HepG2 (cell line): ENCODE measurements around the gene TPST2. TPM values are rescaled to one million over a fixed set of nuclear protein-coding genes. Genes with fewer than 3 reads are reported as not detected.
A peak's percentile ranks its signal among the peaks of the same experiment; 100 is the strongest.

Experiments
- KDM5A ChIP-seq: fragments of 200-600 bp; sonication (generic); IDR thresholded peaks from 2 replicates; pipeline ENCODE4 v1.7.0; 2018; ENCODE audit warnings: antibody characterized with exemption, mild to moderate bottlenecking, low read length, borderline replicate concordance
- MTERF4 ChIP-seq: sonication (generic); formaldehyde crosslinking; IDR thresholded peaks from 2 replicates; pipeline ENCODE4 v1.8.0; 2023; ENCODE audit warnings: mild to moderate bottlenecking, missing genetic modification reagents
- RFXAP ChIP-seq: sonication (generic); formaldehyde crosslinking; IDR thresholded peaks from 2 replicates; pipeline ENCODE4 v1.4.0; 2020; ENCODE audit warnings: missing genetic modification reagents, borderline replicate concordance
- SIX1 ChIP-seq: sonication (generic); formaldehyde crosslinking; IDR thresholded peaks from 2 replicates; pipeline ENCODE4 v1.4.0; 2020; ENCODE audit warnings: missing genetic modification reagents, borderline replicate concordance
- THRA ChIP-seq: sonication (generic); formaldehyde crosslinking; IDR thresholded peaks from 2 replicates; pipeline ENCODE4 v1.4.0; 2020; ENCODE audit warnings: missing genetic modification reagents, borderline replicate concordance
- ZC3H4 ChIP-seq: sonication (generic); formaldehyde crosslinking; IDR thresholded peaks from 2 replicates; pipeline ENCODE4 v1.4.0; 2020; ENCODE audit warnings: missing genetic modification reagents, borderline replicate concordance
- ZMAT5 ChIP-seq: sonication (generic); formaldehyde crosslinking; IDR thresholded peaks from 2 replicates; pipeline ENCODE4 v1.5.0; 2020; ENCODE audit warnings: mild to moderate bottlenecking, low read depth, missing genetic modification reagents, borderline replicate concordance
- ZNF101 ChIP-seq: sonication (generic); formaldehyde crosslinking; IDR thresholded peaks from 2 replicates; pipeline ENCODE4 v1.4.0; 2020; ENCODE audit warnings: mild to moderate bottlenecking, low read depth, missing genetic modification reagents, borderline replicate concordance
- ZNF17 ChIP-seq: sonication (generic); formaldehyde crosslinking; IDR thresholded peaks from 2 replicates; pipeline ENCODE4 v1.5.0; 2020; ENCODE audit warnings: mild to moderate bottlenecking, missing genetic modification reagents
- ZNF230 ChIP-seq: sonication (generic); formaldehyde crosslinking; IDR thresholded peaks from 2 replicates; pipeline ENCODE4 v1.4.0; 2020; ENCODE audit warnings: mild to moderate bottlenecking, missing genetic modification reagents
- ZNF263 ChIP-seq: sonication (generic); formaldehyde crosslinking; IDR thresholded peaks from 2 replicates; pipeline ENCODE4 v1.4.0; 2020; ENCODE audit warnings: missing genetic modification reagents
- ZNF557 ChIP-seq: sonication (generic); formaldehyde crosslinking; IDR thresholded peaks from 2 replicates; pipeline ENCODE4 v1.4.0; 2020; ENCODE audit warnings: missing genetic modification reagents
- ZNF687 ChIP-seq: sonication (generic); formaldehyde crosslinking; IDR thresholded peaks from 2 replicates; pipeline ENCODE4 v1.5.1; 2020; ENCODE audit warnings: mild to moderate bottlenecking, missing genetic modification reagents, moderate library complexity
- polyA plus RNA-seq, 8 experiments: library from polyadenylated mRNA; depleted of rRNA in 3 of 8; stranded (reverse) in 7 of 8; unstranded in 1 of 8; fragments of >200 nt; fragmentation: Illumina TruSeq in 4 of 8; extraction: Trizol in 4 of 8; gene quantifications; 2 replicates each; pipeline versions ENCODE4 v1.2.1 to v1.2.3, GENCODE V29; 2011 to 2016; ENCODE audit warnings: low read depth in 4 of 8, missing spikeins in 1 of 8, mixed read lengths in 1 of 8; ENCODE audit not compliant: insufficient read depth in 1 of 8
- total RNA-seq, 5 experiments: library from RNA; depleted of rRNA; stranded (reverse); fragments of >200 nt; fragmentation: Illumina TruSeq; extraction: Trizol; gene quantifications; 2 replicates each; pipeline ENCODE4 v1.2.3, GENCODE V29; 2016; ENCODE audit warnings: low read depth in 1 of 5
- TF ChIP-seq, protein P1 (sequence below): sonication (generic); formaldehyde crosslinking; IDR thresholded peaks from 2 replicates; pipeline ENCODE4 v1.4.0; 2020; ENCODE audit warnings: mild to moderate bottlenecking, missing genetic modification reagents, borderline replicate concordance
- TF ChIP-seq, protein P2 (sequence below): sonication (generic); formaldehyde crosslinking; IDR thresholded peaks from 2 replicates; pipeline ENCODE4 v1.4.0; 2020; ENCODE audit warnings: mild to moderate bottlenecking, missing genetic modification reagents
- TF ChIP-seq, protein P3 (sequence below): sonication (generic); formaldehyde crosslinking; IDR thresholded peaks from 2 replicates; pipeline ENCODE4 v1.4.0; 2020; ENCODE audit warnings: missing genetic modification reagents

TPST2 gene
- total and polyA plus RNA-seq, 2 of the 13 experiments (the other 11 are each of a cell fraction or from before 2014, with no cell fraction given), result 15.2 to 23.8 TPM

DNA sequence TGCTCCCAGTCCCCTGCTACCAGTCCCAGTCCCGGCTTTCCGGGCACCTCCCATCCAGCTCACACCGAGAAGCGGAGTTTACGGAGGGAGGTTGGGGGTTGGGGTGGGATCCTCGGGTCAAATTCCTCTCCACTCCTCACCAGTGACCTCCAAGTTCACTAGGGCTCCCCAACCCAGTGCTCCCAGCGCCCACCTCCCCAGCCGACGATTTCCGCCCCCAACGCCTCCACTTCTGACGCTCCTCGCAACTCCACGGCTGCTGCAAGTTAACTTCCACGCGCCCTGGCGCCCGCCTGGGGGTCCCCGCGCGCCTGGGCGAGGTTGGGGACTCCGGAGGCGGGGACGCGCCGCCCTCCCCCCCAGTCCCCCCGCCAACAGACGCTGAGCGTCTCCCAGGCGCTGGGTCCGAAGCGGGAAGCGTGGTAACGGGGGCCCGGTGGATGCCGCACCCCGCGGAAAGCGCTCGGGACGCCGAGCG lies 526 bp downstream of the TPST2 start (continued):
- TF ChIP-seq ZNF101 (no peak), ZMAT5 (CRISPR knock-in tag) (no peak), ZNF230 (CRISPR knock-in tag) (no peak), ZC3H4 (CRISPR knock-in tag) (no peak), ZNF263 (CRISPR knock-in tag) (peak; percentile 50; the same call in 1 of the 2 replicates), SIX1 (CRISPR knock-in tag) (no peak), MTERF4 (CRISPR knock-in tag) (no peak), ZNF557 (CRISPR knock-in tag) (no peak), KDM5A (no peak), THRA (CRISPR knock-in tag) (no peak), ZNF687 (CRISPR knock-in tag) (peak; percentile 56), RFXAP (peak; percentile 13; the same call in 1 of the 2 replicates), ZNF17 (CRISPR knock-in tag) (no peak)
- TF ChIP-seq, protein P1, sequence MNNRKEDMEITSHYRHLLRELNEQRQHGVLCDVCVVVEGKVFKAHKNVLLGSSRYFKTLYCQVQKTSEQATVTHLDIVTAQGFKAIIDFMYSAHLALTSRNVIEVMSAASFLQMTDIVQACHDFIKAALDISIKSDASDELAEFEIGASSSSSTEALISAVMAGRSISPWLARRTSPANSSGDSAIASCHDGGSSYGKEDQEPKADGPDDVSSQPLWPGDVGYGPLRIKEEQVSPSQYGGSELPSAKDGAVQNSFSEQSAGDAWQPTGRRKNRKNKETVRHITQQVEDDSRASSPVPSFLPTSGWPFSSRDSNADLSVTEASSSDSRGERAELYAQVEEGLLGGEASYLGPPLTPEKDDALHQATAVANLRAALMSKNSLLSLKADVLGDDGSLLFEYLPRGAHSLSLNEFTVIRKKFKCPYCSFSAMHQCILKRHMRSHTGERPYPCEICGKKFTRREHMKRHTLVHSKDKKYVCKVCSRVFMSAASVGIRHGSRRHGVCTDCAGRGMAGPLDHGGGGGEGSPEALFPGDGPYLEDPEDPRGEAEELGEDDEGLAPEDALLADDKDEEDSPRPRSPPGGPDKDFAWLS (CRISPR knock-in tag), result no peak
- TF ChIP-seq, protein P2, sequence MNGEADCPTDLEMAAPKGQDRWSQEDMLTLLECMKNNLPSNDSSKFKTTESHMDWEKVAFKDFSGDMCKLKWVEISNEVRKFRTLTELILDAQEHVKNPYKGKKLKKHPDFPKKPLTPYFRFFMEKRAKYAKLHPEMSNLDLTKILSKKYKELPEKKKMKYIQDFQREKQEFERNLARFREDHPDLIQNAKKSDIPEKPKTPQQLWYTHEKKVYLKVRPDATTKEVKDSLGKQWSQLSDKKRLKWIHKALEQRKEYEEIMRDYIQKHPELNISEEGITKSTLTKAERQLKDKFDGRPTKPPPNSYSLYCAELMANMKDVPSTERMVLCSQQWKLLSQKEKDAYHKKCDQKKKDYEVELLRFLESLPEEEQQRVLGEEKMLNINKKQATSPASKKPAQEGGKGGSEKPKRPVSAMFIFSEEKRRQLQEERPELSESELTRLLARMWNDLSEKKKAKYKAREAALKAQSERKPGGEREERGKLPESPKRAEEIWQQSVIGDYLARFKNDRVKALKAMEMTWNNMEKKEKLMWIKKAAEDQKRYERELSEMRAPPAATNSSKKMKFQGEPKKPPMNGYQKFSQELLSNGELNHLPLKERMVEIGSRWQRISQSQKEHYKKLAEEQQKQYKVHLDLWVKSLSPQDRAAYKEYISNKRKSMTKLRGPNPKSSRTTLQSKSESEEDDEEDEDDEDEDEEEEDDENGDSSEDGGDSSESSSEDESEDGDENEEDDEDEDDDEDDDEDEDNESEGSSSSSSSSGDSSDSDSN, result 0 out of 2 replicates have a peak, but pooled peaks have one; percentile 40
- TF ChIP-seq, protein P3, sequence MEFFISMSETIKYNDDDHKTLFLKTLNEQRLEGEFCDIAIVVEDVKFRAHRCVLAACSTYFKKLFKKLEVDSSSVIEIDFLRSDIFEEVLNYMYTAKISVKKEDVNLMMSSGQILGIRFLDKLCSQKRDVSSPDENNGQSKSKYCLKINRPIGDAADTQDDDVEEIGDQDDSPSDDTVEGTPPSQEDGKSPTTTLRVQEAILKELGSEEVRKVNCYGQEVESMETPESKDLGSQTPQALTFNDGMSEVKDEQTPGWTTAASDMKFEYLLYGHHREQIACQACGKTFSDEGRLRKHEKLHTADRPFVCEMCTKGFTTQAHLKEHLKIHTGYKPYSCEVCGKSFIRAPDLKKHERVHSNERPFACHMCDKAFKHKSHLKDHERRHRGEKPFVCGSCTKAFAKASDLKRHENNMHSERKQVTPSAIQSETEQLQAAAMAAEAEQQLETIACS (CRISPR knock-in tag), result peak; percentile 23; the same call in 1 of the 2 replicates
